Activated CD8-positive, alpha-beta memory T cell treated with anti-CD3 and anti-CD28 coated beads for 24 hours (primary cell): ENCODE results near the gene HK2.

Experiments used
- DNase-seq: peaks from one replicate; pipeline ENCODE4 v3.0.0-alpha.2; 2020

The HK2 gene

DNA sequence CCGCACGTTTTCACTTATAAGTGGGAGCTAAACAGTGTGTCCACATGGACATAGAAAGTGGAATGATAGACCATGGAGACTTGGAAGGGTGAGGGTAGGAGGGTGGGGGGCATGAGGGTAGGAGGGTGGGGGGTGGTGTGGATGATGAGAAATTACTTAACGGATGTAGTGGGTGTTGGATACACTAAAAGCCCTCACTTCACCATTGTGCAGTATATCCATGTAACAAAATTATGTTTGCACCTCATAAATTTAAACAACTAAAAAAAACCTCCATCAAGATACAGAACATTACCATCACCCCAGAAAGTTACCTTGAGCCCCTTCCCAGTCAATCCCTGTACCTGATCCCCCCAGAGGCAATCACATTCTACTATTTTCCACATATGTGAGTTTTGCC is 26.2 kb downstream of the HK2 start:
- no peak for DNase-seq

DNA sequence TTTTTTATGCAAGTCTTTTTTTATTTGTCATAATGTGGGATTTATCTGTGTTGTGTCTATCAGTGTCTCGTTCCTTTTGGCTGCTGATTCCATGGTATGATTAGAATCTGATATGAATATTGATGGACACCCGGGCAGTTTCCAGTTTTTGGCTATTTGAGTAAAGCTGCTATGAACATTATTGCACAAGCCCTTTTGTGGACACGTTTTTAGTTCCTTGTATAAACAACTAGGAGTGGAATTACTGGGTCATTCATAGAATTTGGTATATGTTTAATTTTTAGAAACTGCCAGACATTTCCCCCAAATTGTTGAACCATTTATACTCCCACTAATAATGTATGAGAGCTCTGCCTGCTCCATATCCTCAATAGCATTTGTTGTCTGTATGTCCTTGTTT is 26.6 kb downstream of the HK2 start:
- no peak for DNase-seq

GRCh38 chr2:74861531-74861930 is 27.6 kb downstream of the HK2 start:
- DNase-seq: no peak

DNA sequence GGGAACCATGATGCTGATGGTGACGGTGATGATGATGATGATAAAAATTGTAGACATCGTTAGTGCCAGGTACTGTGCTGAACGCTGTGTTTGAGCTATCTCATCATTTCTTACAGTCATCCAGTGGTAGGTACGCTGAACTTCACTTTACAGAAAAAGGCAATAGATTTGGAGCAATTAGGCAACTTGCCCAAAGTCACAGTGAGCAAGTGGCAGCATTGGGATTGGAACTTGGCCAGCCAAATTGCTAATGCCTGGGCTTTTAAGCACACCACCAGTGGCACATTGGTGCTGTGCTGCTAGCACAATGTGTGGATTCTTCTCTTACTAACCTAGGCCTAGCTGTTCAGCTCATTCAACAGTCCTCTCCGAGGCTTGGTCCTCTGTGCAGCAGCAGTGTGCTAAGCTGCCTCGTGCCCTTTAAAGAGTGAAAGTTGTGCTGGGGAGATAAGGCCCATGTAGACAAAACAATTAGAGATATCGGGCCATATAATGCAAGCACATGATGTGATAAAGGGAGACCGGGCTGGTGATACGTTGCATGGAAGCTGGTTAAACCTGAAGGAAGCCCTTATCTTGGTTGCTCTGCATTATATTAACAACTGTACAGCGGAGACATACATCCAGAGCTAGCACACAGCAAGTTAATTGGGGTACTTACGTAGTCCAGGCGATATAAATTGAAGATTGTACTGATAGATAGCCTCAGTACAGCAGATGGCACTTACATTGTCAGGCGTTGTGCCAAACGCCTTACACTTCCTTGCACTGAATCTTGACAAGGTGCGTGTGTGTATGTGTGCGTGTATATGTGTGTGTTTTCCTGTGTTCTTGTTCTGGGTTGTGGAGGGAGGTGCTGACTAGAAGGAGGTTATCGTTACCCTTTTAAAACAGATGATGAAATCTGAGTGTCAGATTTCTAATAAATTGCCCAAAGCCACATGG is 28.4 kb downstream of the HK2 start:
- DNase-seq: no peak

DNA sequence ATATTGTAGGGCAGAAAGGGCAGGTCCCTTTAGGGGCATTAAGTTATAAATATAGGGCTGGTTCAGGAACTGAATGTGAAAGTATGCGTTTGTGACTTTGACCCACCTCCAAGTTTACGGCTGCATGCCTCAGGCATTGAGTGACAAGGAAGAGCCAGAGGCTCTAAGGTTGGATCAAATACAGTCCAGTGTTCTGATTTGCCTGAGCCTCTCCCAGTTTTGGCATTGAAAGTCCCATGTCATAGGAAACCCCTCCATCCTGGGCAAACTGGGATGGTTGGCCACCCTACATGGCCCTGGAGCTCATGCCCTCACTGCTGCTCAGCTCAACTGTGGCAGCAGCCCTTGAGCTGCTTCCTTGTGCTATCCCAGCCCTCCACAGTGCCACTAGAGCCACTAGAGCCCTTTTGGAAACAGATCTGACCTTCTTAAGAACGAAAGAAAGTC is 29.9 kb downstream of the HK2 start:
- DNase-seq: no peak

GRCh38 chr2:74864728-74865722 is 31.1 kb downstream of the HK2 start:
- DNase-seq: no peak

- no peak for DNase-seq
Measured at GRCh38 chr2:74865770-74866674, 32.1 kb downstream of the HK2 start.

DNA sequence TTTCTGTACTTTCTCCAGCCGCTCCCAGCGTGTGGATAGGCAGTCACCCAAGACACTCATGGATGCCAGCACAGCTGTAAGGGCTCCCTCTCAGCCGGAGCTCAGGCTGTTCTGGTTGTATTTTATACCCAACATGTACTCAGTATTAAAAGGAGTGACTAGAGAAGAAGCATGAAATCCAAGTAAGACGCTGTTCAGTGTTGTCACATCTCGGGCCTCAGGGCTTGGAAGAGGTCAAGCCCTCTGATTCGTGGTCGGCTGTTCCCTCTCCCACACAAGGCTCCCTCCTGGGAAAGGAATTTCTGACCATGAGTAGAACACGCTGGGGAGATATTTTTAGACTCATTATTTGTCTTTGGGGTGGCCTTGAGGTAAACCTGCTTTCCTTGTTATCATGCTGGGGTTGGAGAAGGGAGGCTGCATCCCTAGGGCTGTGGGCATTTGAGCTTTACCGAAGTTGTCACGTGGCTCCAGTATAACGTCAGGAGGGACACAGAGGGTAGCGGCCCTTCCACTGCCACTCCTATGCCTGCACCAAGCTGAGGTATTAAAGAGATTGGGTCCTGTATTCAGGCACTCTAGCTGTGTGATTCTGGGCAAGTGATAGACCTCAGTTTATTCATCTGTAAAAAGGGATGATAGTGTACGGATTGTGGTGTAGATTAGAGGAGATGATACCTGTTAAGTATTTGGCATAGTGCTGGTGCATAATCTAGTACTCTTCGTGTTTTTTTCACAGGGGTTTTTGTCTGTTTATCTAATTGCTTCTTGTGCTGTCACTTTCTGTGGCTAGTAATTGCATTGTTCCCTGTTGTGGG is 34.1 kb downstream of the HK2 start:
- no peak for DNase-seq

DNA sequence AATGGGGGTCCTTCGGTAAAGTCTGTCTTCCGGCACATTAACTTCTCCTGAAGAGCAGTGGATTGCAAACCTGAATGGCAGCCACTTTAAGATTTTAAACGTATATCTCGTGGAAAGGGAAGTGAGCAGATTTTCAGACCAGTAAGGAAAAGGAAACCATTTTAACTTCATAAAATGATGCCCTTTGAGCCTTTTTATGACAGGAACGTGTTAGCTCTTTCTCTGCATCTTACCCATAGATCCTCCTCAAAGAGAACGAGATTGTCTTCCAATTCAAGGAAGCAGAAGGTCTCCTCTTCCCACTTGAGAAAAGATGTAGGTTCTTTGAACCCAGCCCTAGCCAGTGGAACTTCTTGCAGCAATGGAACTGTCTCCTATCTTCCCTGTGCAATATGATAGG is 35.6 kb downstream of the HK2 start:
- DNase-seq: no peak

GRCh38 chr2:74870951-74871350 is 37.0 kb downstream of the HK2 start:
- no peak for DNase-seq

DNA sequence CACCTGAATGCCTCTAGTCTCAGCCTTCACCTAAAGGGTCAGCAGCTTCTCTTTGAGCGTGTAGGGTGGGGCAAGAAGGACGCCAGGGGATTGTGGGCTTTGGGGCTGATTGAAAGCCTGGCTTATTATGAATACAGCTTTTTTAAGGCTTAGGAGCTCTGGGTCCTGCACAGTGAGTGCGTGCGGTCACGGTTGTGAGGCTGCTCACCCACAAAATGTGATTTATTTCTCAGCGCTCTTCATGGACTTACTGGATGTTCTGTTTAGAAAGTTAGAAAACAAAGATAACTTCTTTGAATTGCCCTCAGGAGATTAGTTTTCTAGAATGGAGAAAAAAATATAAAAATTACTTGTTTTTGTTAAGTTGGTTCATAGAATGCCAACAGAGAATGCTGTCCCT is 37.5 kb downstream of the HK2 start:
- DNase-seq: no peak

DNA sequence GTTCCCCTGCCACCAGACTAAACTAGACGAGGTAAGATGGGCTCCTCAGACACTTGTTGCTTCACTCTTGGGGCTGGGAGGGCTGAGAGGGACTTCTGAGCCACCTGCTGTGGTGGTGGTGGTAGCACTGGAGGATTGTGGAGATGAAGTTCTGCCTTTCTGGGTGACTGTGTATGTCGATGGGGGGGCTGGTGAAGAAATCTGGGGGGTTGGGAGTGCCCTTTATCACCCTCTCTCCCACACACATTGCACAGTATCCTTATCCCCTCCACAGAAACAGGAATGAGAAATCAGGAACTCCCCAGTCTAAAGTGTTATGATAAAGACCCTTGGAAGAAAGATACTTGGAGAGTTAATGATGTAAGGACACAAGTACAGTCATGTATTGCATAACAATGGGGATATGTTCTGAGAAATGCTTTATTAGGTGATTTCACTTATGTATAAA is 38.5 kb downstream of the HK2 start:
- DNase-seq: no peak

DNA sequence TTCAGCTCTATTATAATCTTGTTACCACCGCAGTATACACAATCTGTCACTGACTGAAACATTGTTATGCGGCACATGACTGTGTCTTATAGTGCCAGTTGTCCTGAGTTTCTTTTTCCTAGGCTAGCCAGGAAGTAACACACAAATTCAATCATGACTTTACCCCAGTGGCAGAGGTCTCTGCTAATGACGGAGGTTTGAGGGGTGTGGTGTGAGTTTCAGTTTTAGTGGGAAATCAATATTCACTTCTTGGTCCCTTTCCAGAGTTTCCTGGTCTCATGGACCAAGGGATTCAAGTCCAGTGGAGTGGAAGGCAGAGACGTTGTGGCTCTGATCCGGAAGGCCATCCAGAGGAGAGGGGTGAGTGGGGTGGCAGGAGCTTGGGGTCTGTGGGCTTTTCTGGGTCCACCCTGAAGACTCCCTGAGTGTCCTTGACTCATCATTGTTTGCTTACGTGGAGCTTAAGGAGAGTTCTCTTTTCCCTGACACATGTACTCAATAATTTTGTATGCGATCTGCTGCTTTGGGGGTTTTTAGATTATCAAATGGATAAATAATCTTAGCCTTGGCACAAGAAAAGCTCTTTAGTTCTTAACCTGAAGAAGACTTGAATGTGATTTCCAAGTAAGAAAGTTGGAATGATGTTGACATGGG is 39.2 kb downstream of the HK2 start:
- DNase-seq: no peak

DNA sequence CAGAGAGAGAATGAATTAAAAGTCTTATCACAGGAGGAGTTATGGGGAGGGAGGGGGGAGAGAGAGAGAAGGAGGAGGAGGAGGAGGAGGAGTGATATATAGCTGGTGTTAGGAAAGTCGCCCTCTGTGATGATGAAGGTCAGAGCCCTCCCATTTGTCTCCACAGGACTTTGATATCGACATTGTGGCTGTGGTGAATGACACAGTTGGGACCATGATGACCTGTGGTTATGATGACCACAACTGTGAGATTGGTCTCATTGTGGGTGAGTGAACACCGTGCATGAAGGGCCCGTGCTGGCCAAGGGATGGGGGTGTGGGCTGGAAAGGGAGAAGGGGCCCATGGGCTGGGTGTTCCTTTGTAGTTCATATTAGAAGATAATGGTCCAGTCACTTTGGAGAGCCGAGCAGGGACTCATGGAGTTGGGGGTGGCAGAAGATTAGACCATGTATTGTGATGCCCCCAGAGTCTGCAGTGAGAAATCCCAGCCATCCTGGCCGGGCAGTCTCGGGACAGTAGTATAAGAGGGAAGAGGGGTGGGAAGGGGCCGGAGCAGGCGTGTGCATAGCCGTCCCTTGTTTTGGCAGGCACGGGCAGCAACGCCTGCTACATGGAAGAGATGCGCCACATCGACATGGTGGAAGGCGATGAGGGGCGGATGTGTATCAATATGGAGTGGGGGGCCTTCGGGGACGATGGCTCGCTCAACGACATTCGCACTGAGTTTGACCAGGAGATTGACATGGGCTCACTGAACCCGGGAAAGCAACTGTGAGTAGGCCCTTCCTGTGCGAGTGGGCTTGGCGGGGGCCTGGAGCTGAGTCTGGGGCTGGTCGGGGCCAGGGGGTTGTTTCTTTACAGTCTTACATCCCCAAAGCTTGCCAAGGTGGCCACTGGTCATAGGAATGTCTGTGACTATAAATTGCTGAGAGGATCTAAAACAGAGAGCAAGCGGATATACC is 40.0 kb downstream of the HK2 start:
- DNase-seq: no peak

DNA sequence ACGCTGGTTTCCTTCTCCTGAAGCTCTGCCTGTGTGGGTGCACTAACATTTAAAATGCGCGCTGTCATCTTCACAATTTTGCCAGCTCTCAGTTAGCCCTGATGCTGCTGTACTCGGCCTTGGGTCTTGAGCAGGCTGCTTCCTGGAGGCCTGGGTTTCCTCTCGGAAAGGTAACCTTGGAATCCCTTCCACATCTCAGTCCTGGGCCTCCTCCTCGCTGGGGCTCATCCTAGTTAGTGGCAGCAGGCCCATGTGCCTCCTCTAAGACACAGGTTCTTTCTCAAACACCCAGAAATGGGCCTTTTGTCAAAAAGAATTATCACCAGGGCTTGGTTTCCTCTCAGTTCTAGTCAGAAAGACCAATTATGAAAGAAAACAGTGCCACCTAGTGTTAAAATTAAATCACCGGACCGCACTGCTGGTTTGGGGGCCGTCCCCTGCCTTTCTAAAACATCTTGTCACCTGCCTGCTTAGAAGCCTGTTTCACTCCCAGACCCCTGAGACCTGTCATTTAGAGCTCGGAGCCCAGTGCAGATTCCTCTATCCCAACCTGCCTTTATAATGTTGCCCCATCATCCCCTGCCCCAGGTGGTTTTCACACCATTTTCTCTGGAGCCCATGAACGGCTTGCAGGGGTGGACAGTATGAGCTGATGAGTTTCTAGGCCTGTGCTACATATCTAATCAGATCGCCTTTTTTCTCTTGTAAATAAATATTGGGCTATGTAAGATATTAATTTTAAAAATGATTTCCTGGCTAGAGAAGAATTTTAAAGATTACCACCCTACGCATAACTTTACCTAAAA is 42.4 kb downstream of the HK2 start:
- DNase-seq: peak; percentile 70

DNA sequence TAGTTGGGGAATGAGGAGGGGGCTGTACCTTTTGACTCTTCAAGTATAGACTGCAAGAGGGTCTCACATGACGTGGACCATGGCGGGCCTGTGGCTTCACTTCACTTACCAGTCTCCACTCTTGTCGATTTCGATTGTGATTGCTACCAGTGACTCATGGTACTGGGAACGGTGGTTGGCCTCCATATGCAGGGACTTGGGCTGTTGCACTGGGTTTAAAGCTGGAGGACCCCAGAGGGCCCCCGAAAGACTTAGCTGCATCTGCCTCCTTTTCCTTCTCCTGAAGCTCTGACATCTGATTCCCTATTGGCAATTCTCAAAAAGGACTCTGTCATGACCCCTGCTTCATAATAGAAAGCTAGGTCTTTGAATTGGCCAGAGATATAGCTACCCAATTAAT is 43.4 kb downstream of the HK2 start:
- DNase-seq: no peak

DNA sequence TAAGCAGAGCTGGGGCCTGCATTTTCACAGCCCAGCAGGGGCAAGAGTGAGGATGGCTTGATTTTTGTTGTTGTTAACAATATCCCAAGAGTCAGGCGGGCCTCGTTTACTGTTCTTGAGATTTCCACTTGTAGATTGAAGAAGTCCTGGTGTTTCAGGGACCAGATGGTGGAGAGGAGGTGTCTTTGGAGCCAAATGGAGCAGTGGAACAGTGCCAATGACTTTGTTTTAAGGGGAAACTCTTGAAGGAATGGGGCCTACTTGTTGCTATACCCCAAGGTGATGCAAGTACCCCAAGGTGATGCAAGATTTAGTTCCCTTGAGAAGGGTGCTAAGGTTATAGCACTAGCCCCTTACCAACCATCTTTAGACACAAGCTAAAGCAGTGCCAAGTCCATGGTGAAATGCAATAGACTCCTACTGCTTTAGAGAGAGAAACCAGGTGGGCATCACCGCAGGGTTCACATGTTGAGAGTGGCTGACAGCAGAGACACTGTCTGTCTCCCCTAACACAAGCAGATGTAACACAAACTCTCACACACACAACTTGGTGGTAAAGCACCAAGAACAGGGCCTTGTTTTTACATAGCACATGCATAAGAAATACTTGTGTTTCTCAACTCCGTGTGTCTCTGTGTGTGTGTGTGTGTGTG is 44.0 kb downstream of the HK2 start:
- DNase-seq: no peak

DNA sequence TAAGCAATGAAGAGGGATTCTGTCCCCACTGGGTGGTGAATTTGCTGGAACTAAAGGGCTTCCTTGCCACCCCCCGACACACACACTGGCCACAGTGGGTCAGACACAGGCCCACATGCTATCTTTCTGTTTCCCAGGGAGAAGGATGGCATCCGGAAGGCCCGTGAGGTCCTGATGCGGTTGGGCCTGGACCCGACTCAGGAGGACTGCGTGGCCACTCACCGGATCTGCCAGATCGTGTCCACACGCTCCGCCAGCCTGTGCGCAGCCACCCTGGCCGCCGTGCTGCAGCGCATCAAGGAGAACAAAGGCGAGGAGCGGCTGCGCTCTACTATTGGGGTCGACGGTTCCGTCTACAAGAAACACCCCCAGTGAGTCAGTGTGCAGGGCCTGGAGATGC is 44.6 kb downstream of the HK2 start:
- no peak for DNase-seq
